Kidney (tissue), 14 donors: ENCODE results near the gene TRPM2. TPM values are rescaled to one million over a fixed set of nuclear protein-coding genes. Genes with fewer than 3 reads are reported as not detected.

Source experiments
- DNase-seq, 5 donors: peaks; one replicate each; pipeline ENCODE4 v3.0.0-alpha.2; 2013 to 2020
- FAIRE-seq: peaks from 2 replicates; lab custom pipeline; 2012; peaks lifted over from hg19 to GRCh38; lab: Jason Lieb, UNC
- H3K27ac ChIP-seq, 2 donors: one replicate each; pipeline ENCODE4 v1.7.0; 2013; ENCODE audit warnings: low read depth in 2 of 2, low read length in 2 of 2, inconsistent platforms in 1 of 2
- H3K27me3 ChIP-seq: one replicate; pipeline ENCODE4 v1.7.1; 2013; ENCODE audit warnings: low read length, inconsistent platforms; ENCODE audit not compliant: control insufficient read depth, insufficient read depth
- H3K36me3 ChIP-seq, 3 donors: one replicate each; pipeline versions ENCODE4 v1.7.0 to v1.7.1; 2013; ENCODE audit warnings: low read length in 3 of 3, control low read depth in 1 of 3, inconsistent platforms in 1 of 3; ENCODE audit not compliant: insufficient read depth in 3 of 3, control insufficient read depth in 2 of 3
- H3K4me1 ChIP-seq, 3 donors: one replicate each; pipeline versions ENCODE4 v1.7.0 to v1.7.1; 2013; ENCODE audit warnings: low read length in 3 of 3, inconsistent platforms in 1 of 3, low read depth in 1 of 3; ENCODE audit not compliant: control insufficient read depth in 2 of 3, insufficient read depth in 2 of 3
- H3K4me3 ChIP-seq, 3 donors: one replicate each; pipeline versions ENCODE4 v1.7.0 to v1.8.1; 2013; ENCODE audit warnings: low read length in 3 of 3, control low read depth in 1 of 3, inconsistent platforms in 1 of 3
- H3K9ac ChIP-seq, 3 donors: one replicate each; pipeline versions ENCODE4 v1.7.0 to v1.7.1; 2013; ENCODE audit warnings: low read length in 3 of 3, control low read depth in 1 of 3, inconsistent platforms in 1 of 3
- H3K9me3 ChIP-seq, 3 donors: one replicate each; pipeline versions ENCODE4 v1.7.0 to v1.7.1; 2013; ENCODE audit warnings: low read length in 3 of 3, control low read depth in 1 of 3, inconsistent platforms in 1 of 3; ENCODE audit not compliant: control insufficient read depth in 2 of 3, insufficient read depth in 1 of 3
- intact Hi-C: fragments of 100-400 bp; cut with DNase I; formaldehyde crosslinking; loops from one replicate; pipeline ENCODE4 v1.11.1; 2022
- polyA plus RNA-seq: library from polyadenylated mRNA; stranded (reverse); fragments of 350-450 nt; fragmentation: Illumina TruSeq; extraction: RNeasy Lipid Tissue Mini Kit (QIAGEN cat#74804); gene quantifications from one replicate; pipeline ENCODE4 v1.2.3, GENCODE V29; 2014; ENCODE audit warnings: low read depth, low replicate concordance; ENCODE audit not compliant: insufficient read depth
- total RNA-seq: library from RNA; stranded (reverse); fragmentation: NEBNext Ultra II Directional; extraction: Animal tissue kit (Norgen Biotek cat#: 25700); gene quantifications from one replicate; pipeline ENCODE4 v1.2.1, GENCODE V29; 2021
- TF ChIP-seq, protein P1 (sequence below): IDR thresholded peaks from 3 replicates; pipeline ENCODE4 v1.5.1; 2012; ENCODE audit warnings: mild to moderate bottlenecking, moderate library complexity, borderline replicate concordance; ENCODE audit not compliant: insufficient read depth; ENCODE audit errors: extremely low read depth
- donor health status: control.
- donor health status: control.
- donor health status: control.
- donor health status: control.
- donor health status: control.
- donor health status: DM: yes; HTN: yes; CAD: no.
- donor health status: Normal renal cell carcinoma (clear cell type).

TRPM2 gene
- total and polyA plus RNA-seq, 2 donors from 2014 or later: 2.0 to 11.5 TPM

DNA sequence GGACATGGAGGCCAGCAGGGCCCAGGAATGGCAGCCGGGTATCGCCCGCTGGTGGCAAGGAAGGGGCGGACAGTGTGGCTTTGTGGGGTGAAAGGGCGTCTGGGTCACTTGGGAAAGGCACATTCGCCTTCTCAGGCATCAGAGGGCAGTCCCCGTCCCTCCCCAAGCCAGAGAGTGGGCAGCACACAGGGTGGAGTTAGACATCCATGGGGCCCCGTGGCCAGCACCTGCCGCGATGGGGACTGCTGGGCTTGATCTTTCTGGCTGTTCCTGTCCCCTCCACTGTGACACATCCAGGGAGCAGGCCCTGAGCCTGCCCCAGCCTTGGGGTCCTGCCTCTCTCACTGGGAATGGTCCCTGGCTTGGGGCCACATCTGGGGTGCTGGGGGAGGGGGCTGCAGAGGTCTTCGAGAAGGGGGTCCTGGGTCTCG is 4.0 kb upstream of the TRPM2 start:
- H3K27ac ChIP-seq: no peak overlapping the region
- no peak overlapping the region for H3K9ac ChIP-seq
- peaks cover 7% of the 10 kb centered on the region for H3K27me3 ChIP-seq
- FAIRE-seq: no peak
- DNase-seq: peak in 1 of 5 donors; percentile 65
- intact Hi-C loops: no loop called here
- no peaks in the 10 kb centered on the region for H3K4me1 ChIP-seq
- H3K9me3 ChIP-seq: no peaks in the 10 kb centered on the region
- TF ChIP-seq, protein P1, sequence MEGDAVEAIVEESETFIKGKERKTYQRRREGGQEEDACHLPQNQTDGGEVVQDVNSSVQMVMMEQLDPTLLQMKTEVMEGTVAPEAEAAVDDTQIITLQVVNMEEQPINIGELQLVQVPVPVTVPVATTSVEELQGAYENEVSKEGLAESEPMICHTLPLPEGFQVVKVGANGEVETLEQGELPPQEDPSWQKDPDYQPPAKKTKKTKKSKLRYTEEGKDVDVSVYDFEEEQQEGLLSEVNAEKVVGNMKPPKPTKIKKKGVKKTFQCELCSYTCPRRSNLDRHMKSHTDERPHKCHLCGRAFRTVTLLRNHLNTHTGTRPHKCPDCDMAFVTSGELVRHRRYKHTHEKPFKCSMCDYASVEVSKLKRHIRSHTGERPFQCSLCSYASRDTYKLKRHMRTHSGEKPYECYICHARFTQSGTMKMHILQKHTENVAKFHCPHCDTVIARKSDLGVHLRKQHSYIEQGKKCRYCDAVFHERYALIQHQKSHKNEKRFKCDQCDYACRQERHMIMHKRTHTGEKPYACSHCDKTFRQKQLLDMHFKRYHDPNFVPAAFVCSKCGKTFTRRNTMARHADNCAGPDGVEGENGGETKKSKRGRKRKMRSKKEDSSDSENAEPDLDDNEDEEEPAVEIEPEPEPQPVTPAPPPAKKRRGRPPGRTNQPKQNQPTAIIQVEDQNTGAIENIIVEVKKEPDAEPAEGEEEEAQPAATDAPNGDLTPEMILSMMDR: no peak
- H3K36me3 ChIP-seq: no peaks in the 10 kb centered on the region
- H3K4me3 ChIP-seq: no peak overlapping the region

DNA sequence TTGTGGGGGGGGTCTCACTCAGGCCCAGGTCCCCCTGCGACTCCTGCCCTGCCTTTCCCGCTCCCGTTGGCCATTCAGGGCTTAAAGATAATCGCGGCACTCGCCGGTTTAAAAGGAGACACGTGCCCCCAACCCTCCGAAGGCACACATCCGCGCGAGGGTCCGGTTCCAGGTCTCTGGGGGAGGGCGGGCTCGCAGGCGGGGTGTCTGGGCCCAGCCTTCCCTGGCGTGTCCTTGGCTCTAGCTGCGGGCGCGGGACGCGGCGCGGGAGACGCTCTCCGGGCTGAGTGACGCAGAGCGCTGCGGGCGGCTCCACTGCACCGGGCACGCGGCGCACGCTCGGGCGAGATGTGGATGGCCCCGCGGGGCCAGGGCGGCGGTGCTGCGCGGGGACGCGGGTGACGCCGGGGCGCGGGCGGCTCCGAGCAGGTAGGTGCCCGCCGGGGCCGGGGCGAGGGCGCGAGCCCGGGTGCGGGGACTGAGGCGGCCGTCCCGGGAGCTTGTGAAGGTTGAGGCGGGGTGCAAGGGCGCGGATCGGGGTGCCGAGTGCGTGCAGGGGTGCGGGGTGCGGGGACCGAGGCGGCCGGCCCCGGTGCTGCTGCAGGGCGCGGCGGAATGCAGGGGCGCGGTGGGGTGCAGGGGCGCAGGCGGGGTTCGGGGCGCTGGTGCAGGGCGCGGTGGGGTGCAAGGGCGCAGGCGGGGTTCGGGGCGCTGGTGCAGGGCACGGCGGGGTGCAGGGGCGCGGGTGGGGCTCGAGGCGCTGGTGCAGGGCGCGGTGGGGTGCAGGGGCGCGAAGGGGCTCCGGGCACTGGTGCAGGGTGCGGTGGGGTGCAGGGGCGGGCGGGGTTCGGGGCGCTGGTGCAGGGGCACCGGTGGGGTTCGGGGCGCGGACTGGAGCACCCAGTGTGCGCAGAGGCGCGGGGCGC is 3.3 kb upstream of the TRPM2 start:
- Histone ChIP-seq H3K27me3 (peaks cover 7% of the 10 kb centered on the region), H3K36me3 (no peaks in the 10 kb centered on the region), H3K4me3 (no peak overlapping the region), H3K9ac (no peak overlapping the region), H3K4me1 (no peaks in the 10 kb centered on the region), H3K27ac (no peak overlapping the region), H3K9me3 (no peaks in the 10 kb centered on the region)
- intact Hi-C loops: no loop called here
- TF ChIP-seq, protein P1: no peak
- DNase-seq: peak in 2 of 5 donors; percentile 30 to 72
- no peak for FAIRE-seq

DNA sequence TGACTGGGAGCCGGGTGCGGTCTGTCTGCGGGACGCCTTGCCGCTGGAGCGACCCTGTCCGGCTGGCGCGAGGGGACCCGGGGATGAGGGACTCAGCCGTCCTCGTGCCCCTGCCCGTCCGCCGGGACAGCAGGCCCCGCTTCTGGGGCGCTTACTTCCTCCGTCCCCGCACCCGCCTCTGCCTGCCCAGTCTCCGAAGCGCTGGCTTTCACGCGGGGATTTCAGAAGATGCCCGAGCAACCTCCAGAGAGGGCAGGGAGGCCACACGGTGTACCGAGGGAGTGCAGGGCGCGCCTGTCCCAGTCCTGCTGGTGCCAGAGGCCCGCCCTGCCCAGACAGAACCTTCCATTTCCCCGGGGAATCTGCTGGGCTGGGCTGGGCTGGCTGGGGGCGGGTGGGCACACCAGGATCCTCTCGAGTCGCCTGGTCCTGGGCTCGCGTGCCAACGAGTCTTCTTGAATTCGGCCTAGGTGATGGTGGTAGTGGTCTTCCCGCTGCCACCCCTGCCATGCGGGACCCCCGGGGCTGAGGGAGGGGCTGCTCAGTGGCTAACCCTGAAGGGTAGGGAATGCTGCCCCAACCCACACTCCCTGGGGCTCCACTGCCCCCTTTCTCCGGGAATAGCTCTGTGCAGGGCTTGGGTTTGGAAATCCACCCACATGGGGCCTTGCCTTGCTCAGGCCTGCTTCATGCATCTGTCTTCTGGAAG is 2.5 kb upstream of the TRPM2 start:
- Histone ChIP-seq H3K4me3 (no peak overlapping the region), H3K27ac (no peak overlapping the region), H3K36me3 (no peaks in the 10 kb centered on the region), H3K9ac (no peak overlapping the region), H3K4me1 (no peaks in the 10 kb centered on the region), H3K27me3 (peaks cover 7% of the 10 kb centered on the region), H3K9me3 (no peaks in the 10 kb centered on the region)
- FAIRE-seq (no peak), DNase-seq (no peak)
- intact Hi-C loops: no loop called here
- TF ChIP-seq, protein P1: no peak
